Upper lobe of left lung (tissue), 4 donors: ENCODE results near the gene SFXN5.

Experiments
- CTCF ChIP-seq, 6 experiments: fragments of 450-650 bp in 4 of 6; fragments of 200-600 bp in 2 of 6; sonication (generic) in 2 of 6; IDR thresholded peaks; one replicate each; pipeline ENCODE4 v1.5.1; 2016 to 2019; ENCODE audit warnings: antibody characterized with exemption in 6 of 6
- POLR2AphosphoS5 ChIP-seq, 2 donors: sonication (generic); formaldehyde crosslinking; IDR thresholded peaks; one replicate each; pipeline ENCODE4 v1.5.1; 2017; ENCODE audit warnings: antibody characterized with exemption in 2 of 2

DNA sequence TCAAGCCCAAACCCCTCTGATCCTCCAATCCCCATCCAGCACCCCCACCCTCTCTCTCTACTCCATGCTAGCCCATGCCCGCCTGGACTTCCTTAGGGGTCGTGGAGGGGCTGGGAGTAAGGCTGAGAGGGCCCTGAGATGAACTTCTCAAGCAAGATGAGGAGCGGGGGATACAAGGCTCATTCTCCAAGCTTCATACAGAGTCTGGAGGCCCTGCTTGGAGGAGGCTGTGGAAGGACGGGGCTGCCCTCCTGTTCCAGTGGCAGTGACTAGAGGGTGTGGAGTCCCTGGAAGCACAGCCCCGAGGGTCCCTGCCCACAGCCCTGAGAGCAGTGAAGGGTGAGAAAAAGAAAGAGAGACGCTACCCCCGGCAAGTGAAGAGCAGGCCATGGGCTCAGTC is 108.6 kb downstream of the SFXN5 start:
- TF ChIP-seq CTCF (IDR thresholded peaks at IDR 0.05) (no peak), POLR2AphosphoS5 (IDR thresholded peaks at IDR 0.05) (no peak)
